Stomach (tissue), 9 donors: ENCODE data around the gene TRIM56. TPM values are rescaled to one million over a fixed set of nuclear protein-coding genes. Genes with fewer than 3 reads are reported as not detected.
A peak's percentile ranks its signal among the peaks of the same experiment; 100 is the strongest.

Experiments used
- DNase-seq, 2 donors: peaks; one replicate each; pipeline versions ENCODE4 v3.0.0 to v3.0.0-alpha.2; 2013 to 2019
- H3K27ac ChIP-seq, 5 donors: fragments of 200-600 bp in 4 of 5; sonication (generic) in 4 of 5; one replicate each; pipeline ENCODE4 v1.5.1; 2013 to 2019; ENCODE audit warnings: mild to moderate bottlenecking in 1 of 5, moderate library complexity in 1 of 5
- H3K27me3 ChIP-seq, 3 donors: fragments of 200-600 bp; sonication (generic); one replicate each; pipeline ENCODE4 v1.5.1; 2017 to 2019; ENCODE audit warnings: mixed run types in 1 of 3
- H3K36me3 ChIP-seq, 4 donors: fragments of 200-600 bp; sonication (generic); 1 replicate in 3 of 4; 2 replicates in 1 of 4; pipeline ENCODE4 v1.5.1; 2016 to 2019
- H3K4me1 ChIP-seq, 4 donors: fragments of 200-600 bp; sonication (generic); one replicate each; pipeline ENCODE4 v1.5.1; 2016 to 2019
- H3K4me3 ChIP-seq, 4 donors: fragments of 200-600 bp; sonication (generic) in 3 of 4; one replicate each; pipeline ENCODE4 v1.5.1; 2016 to 2019; ENCODE audit warnings: mild to moderate bottlenecking in 1 of 4
- H3K9me3 ChIP-seq, 4 donors: fragments of 200-600 bp; sonication (generic); one replicate each; pipeline ENCODE4 v1.5.1; 2016 to 2019
- EP300 ChIP-seq: sonication (generic); formaldehyde crosslinking; IDR thresholded peaks from one replicate; pipeline ENCODE4 v1.6.1; 2017; ENCODE audit warnings: antibody characterized with exemption
- POLR2A ChIP-seq, 4 donors: fragments of 450-650 bp; IDR thresholded peaks; one replicate each; pipeline ENCODE4 v1.6.1; 2016; ENCODE audit warnings: antibody characterized with exemption in 4 of 4, control low read depth in 2 of 4, mild to moderate bottlenecking in 1 of 4, moderate library complexity in 1 of 4
- POLR2AphosphoS5 ChIP-seq, 3 donors: sonication (generic); formaldehyde crosslinking; IDR thresholded peaks; one replicate each; pipeline ENCODE4 v1.6.1; 2016; ENCODE audit warnings: antibody characterized with exemption in 3 of 3
- WGBS, 5 donors: extraction: QIAGEN DNeasy Blood & Tissue Kit in 3 of 5; methylation state at CpG; one replicate each; pipeline versions ENCODE4 v1.1.5 to v1.1.7; 2013 to 2018; 5-methylcytosine and 5-hydroxymethylcytosine counted together
- intact Hi-C: fragments of 100-400 bp; cut with DNase I; formaldehyde crosslinking; loops from one replicate; pipeline ENCODE4 v1.15.1; 2023; ENCODE audit warnings: low total_unique reads
- polyA plus RNA-seq, 3 donors: library from polyadenylated mRNA; stranded (reverse); fragments of 200-250 nt; gene quantifications; one replicate each; pipeline ENCODE4 v1.2.3, GENCODE V29; 2013
- total RNA-seq, 5 donors: library from RNA; depleted of rRNA; stranded (reverse); fragments of >200 nt; gene quantifications; one replicate each; pipeline versions ENCODE4 v1.1.0 to v1.2.3, GENCODE V29; 2014 to 2016
- TF ChIP-seq, protein P1 (sequence below), 7 experiments: fragments of 450-650 bp in 4 of 7; fragments of 200-600 bp in 3 of 7; sonication (generic) in 3 of 7; IDR thresholded peaks; one replicate each; pipeline ENCODE4 v1.5.1; 2016 to 2019; ENCODE audit warnings: antibody characterized with exemption in 7 of 7, control low read depth in 2 of 7, mild to moderate bottlenecking in 1 of 7
- donor health status: healthy with polysubstance abuse.
- donor health status: Bipolar disorder and iron deficiency.
- donor health status: healthy.

TRIM56 gene
- total and polyA plus RNA-seq, 8 donors = 7.5 to 41.1 (median 17.5) TPM

DNA sequence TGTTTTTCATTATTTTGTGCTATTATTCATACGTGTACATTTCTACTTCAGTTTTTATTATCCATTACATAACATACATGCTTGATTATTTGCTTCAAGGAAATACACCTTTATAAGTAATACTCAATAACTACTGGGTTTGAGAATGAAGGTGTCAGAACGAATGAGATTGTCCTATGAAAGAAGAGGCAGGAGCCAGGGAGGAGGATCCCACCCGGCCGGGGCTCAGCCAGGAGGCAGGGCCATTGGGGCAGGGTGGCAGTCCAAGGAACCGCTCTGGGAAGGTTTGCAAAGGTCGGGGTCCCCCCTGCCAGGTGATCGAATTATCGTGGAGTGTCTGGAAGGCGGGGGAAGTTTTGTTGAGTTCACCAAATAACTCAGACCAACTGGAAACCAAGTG lies 9.1 kb downstream of the TRIM56 start:
- Histone ChIP-seq H3K27me3 (no peaks in the 10 kb centered on the region), H3K36me3 (peaks cover 2 to 30% (median 22%) of the 10 kb centered on the region in 4 donors), H3K27ac (no peak overlapping the region), H3K4me1 (peaks cover 2 to 26% (median 10%) of the 10 kb centered on the region in 4 donors), H3K4me3 (no peak overlapping the region), H3K9me3 (no peaks in the 10 kb centered on the region)
- no peak for DNase-seq
- 57 to 67% (median 61%) methylated on average over 9 of the region's 9 CpGs for WGBS, 5 donors
- TF ChIP-seq, protein P1, sequence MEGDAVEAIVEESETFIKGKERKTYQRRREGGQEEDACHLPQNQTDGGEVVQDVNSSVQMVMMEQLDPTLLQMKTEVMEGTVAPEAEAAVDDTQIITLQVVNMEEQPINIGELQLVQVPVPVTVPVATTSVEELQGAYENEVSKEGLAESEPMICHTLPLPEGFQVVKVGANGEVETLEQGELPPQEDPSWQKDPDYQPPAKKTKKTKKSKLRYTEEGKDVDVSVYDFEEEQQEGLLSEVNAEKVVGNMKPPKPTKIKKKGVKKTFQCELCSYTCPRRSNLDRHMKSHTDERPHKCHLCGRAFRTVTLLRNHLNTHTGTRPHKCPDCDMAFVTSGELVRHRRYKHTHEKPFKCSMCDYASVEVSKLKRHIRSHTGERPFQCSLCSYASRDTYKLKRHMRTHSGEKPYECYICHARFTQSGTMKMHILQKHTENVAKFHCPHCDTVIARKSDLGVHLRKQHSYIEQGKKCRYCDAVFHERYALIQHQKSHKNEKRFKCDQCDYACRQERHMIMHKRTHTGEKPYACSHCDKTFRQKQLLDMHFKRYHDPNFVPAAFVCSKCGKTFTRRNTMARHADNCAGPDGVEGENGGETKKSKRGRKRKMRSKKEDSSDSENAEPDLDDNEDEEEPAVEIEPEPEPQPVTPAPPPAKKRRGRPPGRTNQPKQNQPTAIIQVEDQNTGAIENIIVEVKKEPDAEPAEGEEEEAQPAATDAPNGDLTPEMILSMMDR (IDR thresholded peaks at IDR 0.05) = no peak
- TF ChIP-seq EP300 = no peak
- TF ChIP-seq POLR2A (IDR thresholded peaks at IDR 0.05) = no peak
- no peak for TF ChIP-seq POLR2AphosphoS5 (IDR thresholded peaks at IDR 0.05)
- intact Hi-C loops = no loop called here

DNA sequence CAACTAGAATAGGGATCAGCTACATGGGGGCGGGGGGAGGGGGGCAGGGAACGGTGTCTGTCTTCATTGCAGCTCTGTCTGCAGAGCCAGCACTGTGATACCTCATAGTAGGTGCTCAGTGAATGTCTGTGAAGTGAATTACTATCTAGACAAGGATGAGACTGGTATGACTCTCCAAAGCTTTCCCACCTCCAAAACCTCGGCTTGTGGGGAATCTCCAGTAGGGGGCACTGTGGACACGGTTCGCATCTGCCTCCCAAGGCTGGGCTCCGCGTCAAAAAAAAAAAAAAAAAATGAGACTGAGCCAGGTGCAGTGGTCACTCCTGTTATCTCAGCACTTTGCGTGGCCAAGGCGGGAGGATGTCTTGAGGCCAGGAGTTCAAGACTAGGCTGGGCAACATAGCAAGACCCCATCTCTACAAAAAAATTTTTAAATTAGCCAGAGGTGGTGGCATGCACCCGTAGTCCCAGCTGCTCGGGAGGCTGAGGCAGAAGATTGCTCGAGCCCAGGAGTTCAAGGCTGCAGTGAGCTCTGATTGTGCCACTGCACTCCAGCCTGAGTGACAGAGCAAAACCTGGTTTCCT lies 9.6 kb downstream of the TRIM56 start:
- TF ChIP-seq, protein P1 (IDR thresholded peaks at IDR 0.05) = peak in 4 of 7 experiments; percentile 31 to 55 (median 42)
- TF ChIP-seq EP300 (no peak), POLR2AphosphoS5 (IDR thresholded peaks at IDR 0.05) (peak in 1 of 3 donors; percentile 21)
- H3K36me3 ChIP-seq = peaks cover 0 to 25% (median 17%) of the 10 kb centered on the region in 4 donors
- H3K9me3 ChIP-seq = no peaks in the 10 kb centered on the region
- H3K27ac ChIP-seq = no peak overlapping the region
- H3K4me1 ChIP-seq = peaks cover 7 to 26% (median 12%) of the 10 kb centered on the region in 4 donors
- peak; percentile 38 to 62 for DNase-seq
- intact Hi-C loops = no loop called here
- 34 to 45% (median 42%) methylated on average over 12 of the region's 12 CpGs for WGBS, 5 donors
- no peak overlapping the region for H3K4me3 ChIP-seq
- H3K27me3 ChIP-seq = no peaks in the 10 kb centered on the region

DNA sequence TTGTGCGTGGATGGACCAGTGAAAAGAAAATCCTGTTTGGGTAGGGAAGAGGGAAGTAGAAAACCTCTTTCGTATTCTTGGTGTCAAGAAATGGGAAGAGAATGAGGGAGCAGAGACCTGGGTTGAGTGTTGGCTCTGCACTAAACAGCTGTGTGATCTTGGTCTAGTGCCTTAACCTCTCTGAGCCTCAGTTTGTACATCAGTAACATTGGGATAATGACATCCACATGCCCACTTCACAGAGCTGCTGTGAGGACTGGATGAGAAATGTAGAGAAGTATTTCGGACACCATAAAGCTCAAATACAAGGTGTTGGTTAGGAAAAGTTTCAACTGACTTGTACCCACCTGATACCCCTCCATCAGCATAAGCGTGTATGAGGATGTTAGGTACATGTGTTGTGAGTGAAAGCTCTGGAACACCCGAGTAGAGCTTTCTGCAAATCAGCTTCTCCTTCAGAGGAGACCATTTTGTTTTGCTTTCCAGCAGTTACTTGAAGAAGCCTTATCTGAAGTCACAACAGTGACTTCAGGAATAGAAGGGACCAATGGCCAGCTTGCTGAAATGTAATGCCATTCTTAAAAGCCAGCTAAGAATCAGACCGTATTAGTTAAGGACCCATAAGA lies 11.2 kb downstream of the TRIM56 start:
- H3K27ac ChIP-seq = no peak overlapping the region

DNA sequence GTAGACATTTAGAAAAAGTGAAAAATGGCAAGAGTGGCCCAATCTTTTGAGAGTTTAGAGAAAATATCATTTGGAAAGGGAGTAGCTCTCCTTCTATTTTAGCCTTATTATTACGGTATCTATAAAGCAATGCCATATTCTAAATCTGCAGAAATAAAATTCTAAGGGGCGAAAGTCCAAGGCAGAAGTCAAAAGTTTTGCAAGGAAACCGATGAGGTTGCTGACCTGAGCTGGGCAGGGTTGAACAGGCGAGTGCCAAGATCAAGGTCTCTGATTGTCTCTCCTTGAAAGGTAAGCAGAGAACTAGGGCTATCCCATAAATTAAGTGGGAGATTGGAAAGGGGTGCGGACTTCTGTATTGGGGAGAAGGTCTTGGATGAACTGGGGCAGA lies 11.7 kb downstream of the TRIM56 start:
- intact Hi-C loops = no loop called here
- 80 to 83% (median 82%) methylated on average over 5 of the region's 5 CpGs for WGBS, 5 donors
- no peaks in the 10 kb centered on the region for H3K27me3 ChIP-seq
- TF ChIP-seq POLR2A (IDR thresholded peaks at IDR 0.05) (no peak), POLR2AphosphoS5 (IDR thresholded peaks at IDR 0.05) (no peak), EP300 (no peak)
- TF ChIP-seq, protein P1 (IDR thresholded peaks at IDR 0.05) = no peak
- H3K36me3 ChIP-seq = peaks cover 0 to 7% (median 5%) of the 10 kb centered on the region in 4 donors
- no peak overlapping the region for H3K4me3 ChIP-seq
- H3K9me3 ChIP-seq = no peaks in the 10 kb centered on the region
- H3K27ac ChIP-seq = no peak overlapping the region
- DNase-seq = no peak
- H3K4me1 ChIP-seq = peaks cover 13 to 37% (median 18%) of the 10 kb centered on the region in 4 donors

More for the DNA sequence above, 11.2 kb downstream of the TRIM56 start:
- peaks cover 13 to 37% (median 18%) of the 10 kb centered on the region in 4 donors for H3K4me1 ChIP-seq
- H3K4me3 ChIP-seq = no peak overlapping the region
- 55 to 74% (median 61%) methylated on average over 6 of the region's 6 CpGs for WGBS, 5 donors
- no peak for DNase-seq
- no peak for TF ChIP-seq POLR2A (IDR thresholded peaks at IDR 0.05)
- TF ChIP-seq EP300 = no peak
- no peak for TF ChIP-seq POLR2AphosphoS5 (IDR thresholded peaks at IDR 0.05)
- TF ChIP-seq, protein P1 (IDR thresholded peaks at IDR 0.05) = no peak
- no peaks in the 10 kb centered on the region for H3K27me3 ChIP-seq
- no peaks in the 10 kb centered on the region for H3K9me3 ChIP-seq
- peaks cover 0 to 10% (median 9%) of the 10 kb centered on the region in 4 donors for H3K36me3 ChIP-seq
- intact Hi-C loops = no loop called here
